NCI-H2227 (cell line): ENCODE measurements around the gene NSMCE1.
"Not testable (repeated sequence)": the region's sequence is repeated elsewhere in the genome, so short reads cannot be mapped to it uniquely, and the experiment has no call there.

ENCODE experiments used
- DNase-seq: peaks from one replicate; lab custom pipeline; 2025; ENCODE audit not compliant: unreplicated experiment; lab: John Stamatoyannopoulos, UW

NSMCE1 gene

DNA sequence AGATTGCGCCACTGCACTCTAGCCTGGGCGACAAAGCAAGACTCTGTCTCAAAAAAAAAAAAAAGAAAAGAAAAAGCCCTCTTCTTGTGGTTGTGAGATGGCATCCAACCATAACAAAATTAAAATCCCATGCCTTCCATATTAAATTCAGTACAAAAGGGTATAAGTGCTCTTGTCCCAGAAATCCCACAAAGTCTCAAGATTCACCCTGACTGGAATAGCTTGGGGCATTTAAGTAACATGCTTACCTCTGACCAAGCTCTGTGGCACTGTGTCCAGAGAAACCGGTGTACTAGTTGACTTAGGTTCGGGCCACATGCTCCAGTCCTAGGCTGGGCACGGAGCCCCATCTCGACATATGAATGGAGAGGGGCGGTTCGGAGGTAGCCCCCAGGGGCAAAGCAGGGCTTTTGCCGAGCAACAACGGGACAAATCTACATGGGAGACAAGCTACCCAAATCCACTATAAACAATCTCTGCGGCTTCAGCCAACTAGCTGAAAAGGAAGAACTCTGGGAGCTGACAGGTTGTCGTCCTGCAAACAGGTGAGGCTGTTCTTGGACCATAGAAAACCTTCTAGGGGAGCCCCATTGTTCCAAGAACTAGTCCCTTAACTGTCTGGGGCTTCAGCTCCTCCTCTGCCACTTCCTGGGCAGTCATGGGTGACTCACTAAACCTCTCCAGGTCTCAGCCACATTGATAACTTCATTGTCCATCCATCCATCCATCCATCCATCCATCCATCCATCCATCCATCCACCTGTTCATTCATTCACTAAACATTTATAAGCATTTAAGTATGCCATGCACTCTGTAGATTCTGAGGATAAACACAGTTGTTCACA lies 34.9 kb upstream of the NSMCE1 start:
- DNase-seq, result no peak

DNA sequence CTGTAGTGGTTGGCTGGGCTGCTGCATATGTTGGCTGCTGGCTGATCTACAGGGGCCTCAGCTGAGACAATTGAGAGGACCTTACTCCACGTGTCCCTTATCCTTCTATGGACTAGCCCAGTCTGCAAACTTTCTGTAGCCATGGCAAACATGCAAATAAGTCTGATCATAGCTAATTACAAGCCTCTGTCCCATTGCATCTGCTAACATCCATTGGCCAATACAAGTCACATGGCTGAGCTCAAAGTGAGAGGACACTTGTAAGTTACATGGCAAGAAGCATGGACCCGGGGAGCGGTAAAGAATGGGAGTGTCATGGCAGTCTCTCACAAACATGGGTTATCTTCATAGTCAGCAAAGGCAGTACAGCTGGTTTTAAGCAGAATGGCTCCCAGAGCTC lies 33.6 kb upstream of the NSMCE1 start:
- no peak for DNase-seq

DNA sequence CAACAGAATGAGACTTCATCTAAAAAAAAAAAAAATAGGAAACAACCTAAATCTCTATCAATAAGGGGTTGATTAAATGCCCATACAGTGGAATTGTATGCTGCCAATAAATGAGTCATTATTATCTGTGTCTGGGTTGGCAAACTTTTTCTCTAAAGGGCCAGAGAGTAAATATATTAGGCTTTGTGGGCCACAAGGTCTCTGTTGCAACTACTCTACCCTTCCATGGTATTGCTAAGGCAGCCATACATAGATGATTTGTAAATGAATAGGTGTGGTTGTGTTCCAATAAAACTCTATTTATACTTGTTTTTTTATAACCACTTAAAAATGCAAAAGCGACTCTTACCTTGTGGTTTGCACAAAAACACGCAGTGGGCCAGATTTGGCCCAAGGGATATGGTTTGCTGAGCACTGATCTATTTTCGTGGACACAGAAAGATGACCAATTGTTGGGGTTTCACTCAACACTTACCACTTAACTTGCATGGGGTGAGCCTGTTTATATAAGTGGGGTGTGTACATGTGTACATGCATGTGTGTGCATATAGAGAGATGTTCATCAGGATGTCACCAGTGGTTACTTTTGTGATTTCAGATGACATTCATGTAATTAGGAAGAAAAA lies 32.8 kb upstream of the NSMCE1 start:
- no peak for DNase-seq

DNA sequence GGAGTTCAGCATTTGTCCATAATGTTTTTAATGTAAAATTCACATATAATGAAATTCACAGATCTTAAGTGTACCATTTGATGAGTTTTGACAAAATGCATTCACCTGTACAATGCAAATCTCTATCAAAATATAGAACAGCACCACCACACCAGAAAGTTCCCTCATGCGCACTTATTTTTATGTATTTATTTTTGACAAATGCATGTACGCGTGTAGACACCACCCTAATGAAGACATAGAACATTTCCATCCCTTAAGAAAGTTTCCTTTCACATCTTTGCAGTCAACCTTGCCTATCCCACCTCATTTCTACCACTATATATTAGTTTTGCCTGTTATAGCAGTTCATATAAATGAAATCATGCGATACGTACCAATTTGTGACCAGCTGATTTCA lies 29.6 kb upstream of the NSMCE1 start:
- DNase-seq, result no peak

DNA sequence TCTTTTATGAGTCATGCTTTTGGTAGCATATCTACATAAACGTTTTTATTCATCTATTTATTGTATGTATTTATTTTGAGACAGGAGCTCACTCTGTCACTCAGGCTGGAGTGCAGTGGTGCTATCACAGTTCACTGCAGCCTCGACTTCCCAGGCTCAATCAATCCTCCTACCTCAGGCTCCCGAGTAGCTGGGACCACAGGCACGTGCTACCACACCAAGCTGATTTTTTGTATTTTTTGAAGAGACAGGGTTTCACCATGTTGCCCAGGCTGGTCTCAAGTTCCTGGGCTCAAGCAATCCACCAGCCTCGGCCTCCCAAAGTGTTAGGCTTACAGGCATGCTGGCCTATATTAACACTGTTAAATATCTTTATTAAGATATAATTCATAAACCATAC lies 24.8 kb upstream of the NSMCE1 start:
- no peak for DNase-seq

DNA sequence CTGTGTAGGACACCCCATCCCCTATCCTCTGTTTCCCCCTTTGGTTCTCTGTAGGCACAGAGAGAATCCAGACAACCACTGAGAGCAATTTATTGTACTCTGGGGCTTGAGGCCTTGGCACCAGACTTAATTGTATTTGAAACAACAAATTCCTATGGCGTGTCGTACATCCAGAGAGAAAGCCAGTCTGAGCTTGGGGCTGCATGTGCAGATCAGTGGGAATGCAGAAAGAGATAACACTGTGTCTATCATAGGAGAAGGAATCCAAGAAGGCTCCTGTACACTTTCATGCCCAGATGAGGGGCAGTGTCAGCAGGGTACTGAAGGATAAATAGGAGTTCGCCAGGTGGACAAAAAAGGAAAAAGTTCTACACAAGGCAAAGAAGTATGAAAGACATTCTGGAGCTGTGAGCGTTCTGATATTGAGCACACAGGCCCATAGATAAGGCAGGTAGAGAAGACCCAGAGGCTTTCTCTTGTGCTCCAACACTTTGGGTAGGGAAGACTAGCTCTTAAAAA lies 23.2 kb upstream of the NSMCE1 start:
- no peak for DNase-seq

DNA sequence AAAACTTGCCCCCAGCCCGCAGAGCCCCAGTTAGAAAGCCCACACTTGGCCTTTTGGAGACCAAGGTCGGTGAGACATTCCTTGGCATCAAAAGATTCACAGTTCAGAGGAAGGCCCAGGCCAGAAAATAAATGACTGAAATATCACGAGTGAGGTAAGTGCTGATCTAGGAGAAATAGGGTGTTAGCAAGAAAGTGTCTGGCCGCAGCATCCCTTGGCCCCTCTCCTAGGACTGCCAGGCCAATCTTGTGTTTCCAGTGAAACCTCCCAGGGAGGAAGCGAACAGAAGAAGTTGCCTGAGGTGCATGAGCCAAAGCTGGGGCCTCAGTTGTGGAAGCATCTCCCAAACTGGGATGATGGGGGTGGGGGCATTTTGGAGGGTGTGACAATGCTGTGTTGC lies 22.5 kb upstream of the NSMCE1 start:
- DNase-seq, result no peak

DNA sequence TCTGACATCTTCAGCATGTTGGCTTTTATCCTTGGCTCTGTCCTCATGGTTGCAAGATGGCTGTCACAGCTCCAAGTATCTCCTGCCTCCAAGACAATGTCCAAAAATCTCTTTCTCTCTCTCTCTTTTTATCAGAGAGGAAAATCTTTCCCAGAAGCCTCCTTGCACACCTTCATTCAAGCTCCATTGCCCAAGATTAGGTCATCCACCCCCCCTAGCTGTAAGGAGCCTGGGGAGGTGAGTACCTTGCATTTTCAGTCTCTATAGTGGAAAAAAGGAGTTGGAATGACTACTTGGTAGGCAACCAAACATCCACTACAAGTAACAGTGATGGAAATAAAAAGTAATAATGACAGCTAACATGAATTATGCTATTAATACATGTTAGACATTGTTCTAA lies 22.0 kb upstream of the NSMCE1 start:
- no peak for DNase-seq

DNA sequence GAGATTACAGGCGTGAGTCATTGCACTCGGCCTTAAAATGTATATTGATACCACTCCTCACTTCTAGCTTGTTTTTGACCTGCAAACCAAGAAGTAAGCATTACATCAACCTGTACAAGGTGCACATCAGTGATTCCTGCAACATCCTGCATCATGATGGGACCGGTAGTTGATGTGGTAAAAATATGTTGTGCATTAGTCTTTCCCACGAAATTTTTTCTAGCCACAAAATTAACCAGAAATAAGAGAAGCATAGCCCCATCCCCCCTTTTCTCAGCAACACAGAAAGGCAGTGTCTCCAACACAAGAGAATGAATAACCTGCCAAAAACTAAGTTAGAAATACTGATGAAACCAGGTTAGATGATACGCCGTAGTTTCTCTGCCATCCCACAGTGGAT lies 21.1 kb upstream of the NSMCE1 start:
- DNase-seq, result no peak

DNA sequence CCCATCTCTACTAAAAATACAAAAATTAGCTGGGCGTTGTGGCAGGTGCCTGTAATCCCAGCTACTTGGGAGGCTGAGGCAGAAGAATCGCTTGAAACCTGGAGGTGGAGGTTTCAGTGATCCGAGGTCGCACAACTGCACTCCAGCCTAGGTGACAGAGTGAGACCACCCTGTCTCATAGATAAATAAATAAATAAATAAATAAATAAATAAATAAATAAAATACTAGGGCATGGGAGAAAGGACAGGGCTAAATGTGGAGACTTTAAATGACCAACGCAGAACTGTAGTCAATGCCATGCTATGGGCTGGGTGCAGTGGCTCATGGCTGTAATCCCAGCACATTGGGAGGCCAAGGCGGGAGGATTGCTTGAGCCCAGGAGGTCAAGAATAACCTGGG lies 19.7 kb upstream of the NSMCE1 start:
- DNase-seq, result not testable (repeated sequence)

DNA sequence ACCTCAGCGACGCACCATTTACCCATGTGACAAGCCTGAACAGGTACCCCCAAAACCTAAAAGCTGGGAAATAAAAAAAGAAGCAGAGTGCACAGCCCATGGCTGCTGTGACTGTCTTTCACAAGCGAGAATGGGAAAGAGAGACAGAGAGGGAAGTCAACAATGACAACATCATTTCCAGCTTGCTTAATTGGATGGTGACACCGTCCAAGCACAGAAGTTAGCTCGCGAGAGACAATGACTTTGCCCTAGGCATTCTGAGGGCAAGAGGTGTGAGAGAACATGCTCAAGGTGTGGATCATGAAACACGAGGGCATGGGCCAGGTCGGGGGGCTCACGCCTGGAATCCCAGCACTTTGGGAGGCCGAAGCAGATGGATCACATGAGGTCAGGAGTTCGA lies 19.3 kb upstream of the NSMCE1 start:
- DNase-seq, result no peak

DNA sequence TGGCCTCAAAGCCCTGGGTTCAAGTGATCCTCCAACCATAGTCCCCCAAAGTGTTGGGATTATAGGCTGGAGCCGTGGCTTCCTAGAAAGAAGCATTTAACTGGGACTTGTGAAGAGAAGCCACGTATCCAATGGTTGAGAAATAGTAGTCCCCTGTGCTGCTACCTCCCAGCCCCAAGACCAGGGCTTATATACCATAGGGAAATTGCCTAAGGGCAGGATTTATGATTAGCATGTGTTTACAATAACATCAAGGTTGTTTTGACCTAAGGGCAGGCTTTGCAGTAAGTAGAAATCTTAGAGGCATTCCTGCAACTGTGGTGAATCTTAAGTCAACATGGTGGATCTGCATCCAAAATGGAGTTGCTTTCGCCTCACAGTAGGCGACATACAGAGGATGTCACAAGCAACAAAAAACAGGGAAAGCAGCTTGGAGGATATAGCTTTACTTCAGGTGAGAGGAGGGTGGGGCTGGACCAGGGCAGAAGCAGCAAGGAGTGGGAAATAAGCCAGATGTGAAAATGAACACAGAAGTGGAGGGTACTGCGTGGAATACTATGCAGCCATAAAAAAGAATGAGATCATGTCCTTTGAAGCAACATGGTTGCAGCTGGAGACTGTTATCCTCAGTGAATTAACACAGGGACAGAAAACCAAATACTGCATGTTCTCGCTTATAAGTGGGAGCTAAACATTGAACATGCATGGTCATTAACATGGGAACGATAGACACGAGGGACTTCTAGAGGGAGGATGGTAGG lies 18.7 kb upstream of the NSMCE1 start:
- no peak for DNase-seq

DNA sequence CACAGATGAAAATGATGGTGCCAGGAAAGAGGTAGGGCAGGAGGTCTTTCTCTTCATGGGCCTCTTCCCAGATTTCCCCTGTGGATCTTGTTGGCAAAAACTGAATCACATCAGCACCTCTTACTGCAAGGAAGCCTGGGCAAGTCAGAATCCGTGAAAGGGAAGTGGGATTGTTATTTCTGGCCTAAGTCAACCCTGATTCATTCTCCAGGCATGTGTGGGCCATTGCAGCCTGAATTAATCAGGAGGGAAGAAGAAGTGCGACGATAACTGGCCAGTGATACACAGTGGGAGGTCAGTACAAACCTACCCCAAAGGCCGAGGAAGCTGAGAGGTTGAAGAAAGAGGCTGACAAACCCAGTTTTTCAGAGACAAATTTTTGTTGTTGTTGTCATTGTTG lies 17.9 kb upstream of the NSMCE1 start:
- no peak for DNase-seq

DNA sequence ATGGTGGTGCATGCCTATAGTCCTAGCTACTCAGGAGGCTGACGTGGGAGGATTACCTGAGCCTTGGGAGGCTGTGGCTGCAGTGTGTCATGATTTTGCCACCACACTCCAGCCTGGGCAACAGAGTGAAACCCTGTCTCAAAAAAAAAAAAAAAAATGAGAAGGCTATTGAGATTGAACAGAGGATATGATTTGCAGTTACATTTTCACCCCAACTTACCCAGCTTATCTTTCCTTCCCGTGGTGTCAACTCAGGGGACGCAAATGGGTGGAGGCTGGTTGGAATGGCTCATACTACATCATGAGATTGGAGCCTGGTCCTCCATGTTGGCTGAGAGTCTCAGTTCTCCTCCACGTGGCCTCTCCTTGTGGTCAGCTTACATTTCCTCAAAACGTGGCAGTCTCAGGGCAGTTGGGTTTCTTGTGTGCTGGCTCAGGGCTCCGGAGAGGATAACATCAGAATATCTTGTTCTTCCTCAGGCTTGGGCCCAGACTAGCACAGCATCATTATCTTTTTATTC lies 17.2 kb upstream of the NSMCE1 start:
- no peak for DNase-seq

DNA sequence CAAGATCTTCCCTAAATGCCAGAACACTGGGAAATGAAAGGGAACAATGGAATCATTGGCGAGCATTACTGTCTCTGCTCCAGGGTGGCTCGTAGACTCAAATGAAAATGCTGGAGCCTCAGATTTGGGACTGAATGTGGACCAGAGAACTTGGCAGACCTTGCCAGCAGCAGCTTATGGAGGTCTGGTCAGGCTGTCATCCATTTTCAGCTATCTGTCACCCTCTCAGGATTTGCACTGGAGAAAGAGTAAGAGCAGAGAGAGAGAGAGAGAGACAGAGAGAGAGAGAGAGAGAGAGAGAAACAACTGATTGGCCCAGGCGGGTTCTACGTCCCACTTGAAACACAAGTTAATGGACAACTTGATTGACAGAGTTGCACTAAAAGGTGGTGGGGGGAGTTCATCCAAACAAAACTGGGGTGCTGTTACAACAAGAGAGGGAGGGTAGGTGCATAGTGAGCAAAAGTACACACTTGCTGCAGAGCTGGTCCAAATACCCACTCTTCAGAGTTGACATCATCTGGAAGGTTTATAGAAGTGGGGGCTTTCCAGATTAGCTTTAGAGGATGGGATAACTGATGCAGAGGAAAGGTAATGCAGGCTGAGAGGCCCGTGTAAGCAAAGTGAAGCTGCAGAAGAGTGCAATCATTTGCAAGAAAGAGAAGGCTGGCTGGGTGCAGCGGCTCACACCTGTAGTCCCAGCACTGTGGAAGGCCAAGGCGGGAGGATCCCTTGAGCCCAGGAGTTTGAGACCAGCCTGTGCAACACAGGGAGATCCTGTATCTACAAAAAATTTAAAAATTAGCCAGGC lies 16.5 kb upstream of the NSMCE1 start:
- DNase-seq, result no peak

DNA sequence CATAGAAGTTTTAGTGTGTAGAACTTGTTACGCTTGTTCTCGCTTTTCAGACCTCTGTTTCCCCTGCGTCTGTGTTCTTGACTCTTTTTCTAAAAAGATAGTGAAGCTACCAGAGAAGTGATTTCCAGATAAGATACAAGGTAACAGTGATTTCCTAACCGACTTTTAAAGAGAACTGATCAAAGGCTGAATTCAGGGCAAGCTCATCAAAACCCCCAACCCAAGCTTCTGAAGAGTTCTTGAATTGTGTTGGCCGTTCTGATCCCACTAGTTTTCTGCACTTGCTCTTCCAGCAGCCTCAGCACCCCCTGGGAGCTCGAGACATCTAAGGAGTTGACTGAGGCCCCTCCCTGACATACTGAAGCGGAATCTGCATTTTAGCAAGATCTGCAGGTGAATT lies 12.7 kb upstream of the NSMCE1 start:
- DNase-seq, result no peak

DNA sequence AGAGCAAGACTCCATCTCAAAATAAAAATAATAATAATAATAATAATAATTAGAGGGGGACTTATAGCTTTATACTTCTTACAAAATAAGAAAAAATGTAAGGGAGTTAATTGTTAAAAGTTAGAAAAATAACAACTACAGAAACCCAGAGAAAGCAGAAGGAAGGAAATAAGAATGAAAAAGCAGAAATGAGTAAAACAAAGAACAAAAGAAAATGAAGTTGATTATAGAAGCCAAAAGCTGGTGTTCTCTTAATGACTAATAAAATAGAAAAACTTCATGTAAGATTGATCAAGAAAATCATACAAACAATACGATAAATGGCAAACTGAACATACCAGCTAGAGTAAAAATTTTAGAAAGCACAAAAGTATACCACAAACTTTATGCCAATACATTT lies 6.8 kb upstream of the NSMCE1 start:
- DNase-seq, result no peak

DNA sequence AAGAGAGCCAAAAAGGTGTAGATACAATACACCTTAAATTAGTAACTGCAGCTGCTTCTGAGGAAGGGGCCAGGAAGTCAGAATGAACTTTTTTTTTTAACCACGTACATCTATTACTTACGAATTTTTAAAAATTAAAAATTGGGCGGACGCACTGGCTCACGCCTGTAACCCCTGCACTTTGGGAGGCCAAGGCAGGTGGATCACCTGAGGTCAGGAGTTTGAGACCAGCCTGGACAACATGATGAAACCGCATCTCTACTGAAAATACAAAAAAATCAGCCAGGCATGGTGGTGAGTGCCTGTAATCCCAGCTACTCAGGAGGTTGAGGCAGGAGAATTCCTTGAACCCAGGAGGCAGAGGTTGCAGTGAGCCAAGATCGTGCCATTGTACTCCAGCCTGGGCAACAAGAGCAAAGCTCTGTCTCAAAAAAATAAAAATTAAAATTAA lies 5.9 kb upstream of the NSMCE1 start:
- not testable (repeated sequence) for DNase-seq

DNA sequence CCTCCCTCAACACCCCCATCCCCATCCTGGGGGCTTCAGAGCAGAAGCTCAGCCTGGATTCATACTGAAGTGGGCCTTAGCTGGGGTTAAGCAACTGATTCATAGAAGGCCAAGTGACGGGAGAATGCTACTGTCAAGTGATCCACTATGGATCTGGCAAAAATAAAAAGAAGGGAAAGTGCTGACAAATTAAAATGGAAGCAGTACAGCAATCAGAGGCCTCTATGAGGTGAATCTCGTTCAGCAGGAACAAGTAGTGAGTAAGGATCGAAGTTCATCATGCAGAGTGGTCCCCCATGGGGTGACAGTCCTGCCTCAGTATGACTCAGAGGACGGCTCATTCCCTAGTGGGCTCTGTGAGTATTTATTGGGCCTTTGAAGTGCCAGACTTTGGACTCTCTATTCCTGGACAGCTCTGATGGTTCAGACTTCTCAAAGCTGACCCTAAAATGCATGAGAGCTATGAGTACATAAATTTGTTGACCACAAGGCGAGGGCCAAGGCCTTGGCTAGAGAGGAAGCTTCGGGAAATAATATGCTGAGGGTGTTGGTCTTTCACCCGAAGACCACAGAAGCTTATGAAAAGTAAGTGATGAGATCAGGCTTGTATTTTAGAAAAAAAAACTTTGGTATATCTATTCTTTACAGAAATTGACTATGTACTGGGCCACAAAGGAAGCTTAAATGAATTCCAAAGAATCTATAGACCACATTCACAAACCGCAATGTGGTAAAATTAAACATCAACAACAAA lies 5.3 kb upstream of the NSMCE1 start:
- DNase-seq, result no peak

DNA sequence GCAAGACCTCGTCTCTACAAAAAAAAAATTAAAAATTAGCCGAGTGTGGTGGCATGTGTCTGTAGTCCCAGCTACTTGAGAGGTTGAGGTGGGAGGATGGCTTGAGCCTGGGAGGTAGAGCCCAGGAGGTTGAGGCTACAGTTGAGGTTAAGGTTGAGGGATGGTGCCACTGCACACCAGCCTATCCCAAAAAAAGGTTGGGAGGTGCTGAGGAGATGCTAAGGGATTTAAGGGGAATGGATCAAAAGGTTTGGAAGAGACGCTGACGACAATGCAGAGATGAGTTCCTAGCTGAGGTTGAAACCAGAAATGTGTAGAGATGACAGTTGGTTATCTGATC lies 4.7 kb upstream of the NSMCE1 start:
- DNase-seq, result no peak
